Breast epithelium (tissue), 3 donors: Measurements from ENCODE around the gene RABL2B.
"Not testable (repeated sequence)": the region's sequence is repeated elsewhere in the genome, so short reads cannot be mapped to it uniquely, and the experiment has no call there.

ENCODE experiments used
- POLR2A ChIP-seq: fragments of 450-650 bp; IDR thresholded peaks from one replicate; pipeline ENCODE4 v1.6.1; 2016; ENCODE audit warnings: antibody characterized with exemption, mild to moderate bottlenecking, moderate library complexity
- POLR2AphosphoS5 ChIP-seq, 3 donors: sonication (generic); formaldehyde crosslinking; IDR thresholded peaks; one replicate each; pipeline ENCODE4 v1.6.1; 2017; ENCODE audit warnings: antibody characterized with exemption in 3 of 3
- TF ChIP-seq, protein P1 (sequence below), 3 donors: fragments of 450-650 bp; IDR thresholded peaks; one replicate each; pipeline ENCODE4 v1.5.1; 2016 to 2017; ENCODE audit warnings: antibody characterized with exemption in 3 of 3, mild to moderate bottlenecking in 3 of 3, moderate library complexity in 3 of 3

DNA sequence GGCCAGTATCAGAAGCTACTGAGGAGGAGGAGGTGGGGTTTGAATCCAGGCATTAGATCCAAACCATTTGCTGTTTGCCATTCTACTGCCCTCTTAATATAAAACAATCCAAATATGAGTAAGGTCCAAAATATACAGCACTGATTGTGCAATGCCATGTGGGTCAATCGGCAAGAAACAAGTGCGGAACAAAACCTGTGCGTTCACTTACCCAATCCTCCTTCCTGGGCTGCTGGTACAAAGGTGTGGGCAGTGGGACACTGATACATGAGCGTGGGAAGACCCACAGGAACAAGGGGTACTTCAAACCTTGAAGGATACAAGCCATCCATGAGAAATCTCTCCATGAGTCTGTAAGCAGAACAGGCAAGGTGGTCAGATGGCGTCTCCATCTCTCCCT, 5.8 kb downstream of the RABL2B start:
- TF ChIP-seq, protein P1, sequence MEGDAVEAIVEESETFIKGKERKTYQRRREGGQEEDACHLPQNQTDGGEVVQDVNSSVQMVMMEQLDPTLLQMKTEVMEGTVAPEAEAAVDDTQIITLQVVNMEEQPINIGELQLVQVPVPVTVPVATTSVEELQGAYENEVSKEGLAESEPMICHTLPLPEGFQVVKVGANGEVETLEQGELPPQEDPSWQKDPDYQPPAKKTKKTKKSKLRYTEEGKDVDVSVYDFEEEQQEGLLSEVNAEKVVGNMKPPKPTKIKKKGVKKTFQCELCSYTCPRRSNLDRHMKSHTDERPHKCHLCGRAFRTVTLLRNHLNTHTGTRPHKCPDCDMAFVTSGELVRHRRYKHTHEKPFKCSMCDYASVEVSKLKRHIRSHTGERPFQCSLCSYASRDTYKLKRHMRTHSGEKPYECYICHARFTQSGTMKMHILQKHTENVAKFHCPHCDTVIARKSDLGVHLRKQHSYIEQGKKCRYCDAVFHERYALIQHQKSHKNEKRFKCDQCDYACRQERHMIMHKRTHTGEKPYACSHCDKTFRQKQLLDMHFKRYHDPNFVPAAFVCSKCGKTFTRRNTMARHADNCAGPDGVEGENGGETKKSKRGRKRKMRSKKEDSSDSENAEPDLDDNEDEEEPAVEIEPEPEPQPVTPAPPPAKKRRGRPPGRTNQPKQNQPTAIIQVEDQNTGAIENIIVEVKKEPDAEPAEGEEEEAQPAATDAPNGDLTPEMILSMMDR (IDR thresholded peaks at IDR 0.05): not testable (repeated sequence)
- not testable (repeated sequence) for TF ChIP-seq POLR2AphosphoS5 (IDR thresholded peaks at IDR 0.05); POLR2A
